HG03571 (cell line): Measurements from ENCODE around the gene C14orf180.

Source experiments
- ATAC-seq: cut with Tn5 transposase; IDR thresholded peaks from one replicate; pipeline ENCODE4 v1.9.1; 2021; ENCODE audit not compliant: unreplicated experiment

Gene C14orf180

GRCh38 chr14:104560586-104560945, 19.0 kb upstream of the C14orf180 start:
- ATAC-seq, result no peak

GRCh38 chr14:104561124-104561557, 18.4 kb upstream of the C14orf180 start:
- ATAC-seq, result no peak

- no peak for ATAC-seq
Observed at GRCh38 chr14:104561632-104562495, 17.7 kb upstream of the C14orf180 start.

GRCh38 chr14:104562606-104563005, 17.0 kb upstream of the C14orf180 start:
- ATAC-seq, result no peak

GRCh38 chr14:104563191-104563741, 16.3 kb upstream of the C14orf180 start:
- no peak for ATAC-seq

- no peak for ATAC-seq
Observed at GRCh38 chr14:104563742-104564615, 15.6 kb upstream of the C14orf180 start.

GRCh38 chr14:104564744-104565679, 14.6 kb upstream of the C14orf180 start:
- no peak for ATAC-seq

- ATAC-seq, result no peak
Observed at GRCh38 chr14:104567141-104567956, 12.2 kb upstream of the C14orf180 start.

- no peak for ATAC-seq
Observed at GRCh38 chr14:104567957-104568225, 11.7 kb upstream of the C14orf180 start.

GRCh38 chr14:104568620-104569019, 10.9 kb upstream of the C14orf180 start:
- no peak for ATAC-seq

- no peak for ATAC-seq
Observed at GRCh38 chr14:104569435-104569834, 10.1 kb upstream of the C14orf180 start.

GRCh38 chr14:104571246-104571645, 8.3 kb upstream of the C14orf180 start:
- no peak for ATAC-seq

GRCh38 chr14:104572024-104572626, 7.4 kb upstream of the C14orf180 start:
- ATAC-seq, result no peak

GRCh38 chr14:104572668-104573067, 6.9 kb upstream of the C14orf180 start:
- no peak for ATAC-seq

GRCh38 chr14:104573930-104574329, 5.6 kb upstream of the C14orf180 start:
- ATAC-seq, result no peak

GRCh38 chr14:104574536-104574935, 5.0 kb upstream of the C14orf180 start:
- ATAC-seq, result no peak

- ATAC-seq, result no peak
Observed at GRCh38 chr14:104574978-104575583, 4.5 kb upstream of the C14orf180 start.

- ATAC-seq, result no peak
Observed at GRCh38 chr14:104576232-104576969, 3.2 kb upstream of the C14orf180 start.
